CD4-positive, alpha-beta T cell (primary cell): ENCODE measurements around the gene IL3. TPM values are rescaled to one million over a fixed set of nuclear protein-coding genes. Genes with fewer than 3 reads are reported as not detected.
A peak's percentile ranks its signal among the peaks of the same experiment; 100 is the strongest.

Experiments used
- ATAC-seq: fragments of 200-7000 bp; cut with Tn5 transposase; one replicate; pipeline ENCODE4 v1.10.0; 2022; ENCODE audit warnings: mild to moderate bottlenecking; ENCODE audit not compliant: poor library complexity
- CTCF ChIA-PET: fragments of 350-600 bp; sonication (Branson Sonifier 250); formaldehyde crosslinking; loops from one replicate; lab custom pipeline; 2021; ENCODE audit warnings: antibody characterized with exemption, inconsistent platforms; lab: Charles Lee
- POLR2A ChIA-PET: fragments of 350-600 bp; sonication (Branson Sonifier 250); formaldehyde crosslinking; loops from one replicate; lab custom pipeline; 2021; ENCODE audit warnings: antibody characterized with exemption, inconsistent platforms; lab: Charles Lee
- DNase-seq, 14 experiments: peaks; one replicate each; pipeline ENCODE4 v3.0.0-alpha.2; 2013 to 2020; ENCODE audit warnings: mixed read lengths in 2 of 14
- H3K27ac ChIP-seq, 2 donors: one replicate each; pipeline versions ENCODE4 v1.5.1 to v1.7.0; 2013; ENCODE audit warnings: low read length in 2 of 2, low read depth in 1 of 2, mild to moderate bottlenecking in 1 of 2
- H3K27me3 ChIP-seq, 2 experiments: 1 replicate in 1 of 2; 2 replicates in 1 of 2; pipeline versions ENCODE4 v1.6.1 to v1.7.0; 2013; ENCODE audit warnings: low read length in 2 of 2, control low read depth in 1 of 2, mild to moderate bottlenecking in 1 of 2, moderate library complexity in 1 of 2; ENCODE audit not compliant: insufficient read depth in 2 of 2, control insufficient read depth in 1 of 2
- H3K36me3 ChIP-seq: one replicate; pipeline ENCODE4 v1.6.1; 2013; ENCODE audit warnings: low read length, control low read depth; ENCODE audit not compliant: insufficient read depth
- H3K4me1 ChIP-seq: one replicate; pipeline ENCODE4 v1.6.1; 2013; ENCODE audit warnings: low read length, control low read depth; ENCODE audit not compliant: insufficient read depth
- H3K4me3 ChIP-seq: one replicate; pipeline ENCODE4 v1.5.1; 2013; ENCODE audit warnings: mild to moderate bottlenecking, low read length, moderate library complexity
- H3K9me3 ChIP-seq, 2 experiments: 1 replicate in 1 of 2; 2 replicates in 1 of 2; pipeline versions ENCODE4 v1.6.1 to v1.7.0; 2013; ENCODE audit warnings: low read length in 2 of 2, mild to moderate bottlenecking in 2 of 2, control low read depth in 1 of 2, moderate library complexity in 1 of 2; ENCODE audit not compliant: control insufficient read depth in 1 of 2, insufficient read depth in 1 of 2
- H3K27ac Mint-ChIP-seq: one replicate; pipeline ENCODE4 v1.8.0; 2020; ENCODE audit warnings: mixed read lengths
- H3K27me3 Mint-ChIP-seq: one replicate; pipeline ENCODE4 v1.8.0; 2021; ENCODE audit warnings: mixed read lengths
- H3K36me3 Mint-ChIP-seq: one replicate; pipeline ENCODE4 v1.8.0; 2021; ENCODE audit warnings: low read depth, mixed read lengths
- H3K4me1 Mint-ChIP-seq: one replicate; pipeline ENCODE4 v1.8.0; 2021; ENCODE audit warnings: low read depth, mixed read lengths
- H3K4me3 Mint-ChIP-seq: one replicate; pipeline ENCODE4 v1.8.0; 2020; ENCODE audit warnings: mild to moderate bottlenecking, mixed read lengths
- H3K9me3 Mint-ChIP-seq: one replicate; pipeline ENCODE4 v1.8.0; 2020; ENCODE audit warnings: mixed read lengths
- intact Hi-C, 2 experiments: fragments of 100-400 bp; cut with DNase I in 1 of 2; cut with micrococcal nuclease in 1 of 2; formaldehyde crosslinking; loops; one replicate each; pipeline versions ENCODE4 v1.15.1 to v1.9.0; 2023 to 2025; cut with DNase I, micrococcal nuclease
- total RNA-seq, 174 experiments: library from RNA in 2 of 174; stranded (reverse) in 2 of 174; gene quantifications; one replicate each; pipeline ENCODE4 v1.2.3 and lab custom pipeline; 2021 to 2026
- TF ChIP-seq, protein P1 (sequence below): fragments of 200-600 bp; IDR thresholded peaks from one replicate; pipeline ENCODE4 v1.8.0; 2022; ENCODE audit warnings: antibody characterized with exemption, mild to moderate bottlenecking

Gene IL3
- total RNA-seq, 2 experiments from 2014 or later: not detected

DNA sequence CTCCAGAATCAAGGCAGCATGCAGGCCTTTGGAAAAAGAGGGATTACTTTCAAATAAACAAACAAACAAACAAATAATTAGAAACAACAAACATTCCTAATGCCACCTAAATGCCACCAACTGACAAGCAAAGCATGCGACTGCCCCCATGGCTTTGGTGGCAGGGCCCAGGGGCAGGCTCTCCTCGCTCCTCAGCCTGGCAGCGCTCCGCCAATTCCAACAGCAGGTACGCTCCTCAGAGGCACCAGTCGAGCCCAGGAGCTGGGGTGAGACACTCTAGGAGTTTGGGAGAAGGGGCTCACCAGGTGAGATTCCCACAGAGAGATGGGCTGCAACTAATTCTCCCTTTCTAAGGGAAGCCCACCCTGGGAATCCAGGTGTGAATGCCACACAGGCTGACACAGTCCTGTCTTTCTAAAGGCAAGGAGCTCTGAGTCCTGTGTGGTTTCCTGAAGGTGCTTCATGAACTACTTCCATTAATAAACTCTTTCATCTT, 41.0 kb downstream of the IL3 start:
- no peak overlapping the region for H3K4me3 Mint-ChIP-seq
- no peak for DNase-seq
- H3K27me3 Mint-ChIP-seq: no peaks in the 10 kb centered on the region
- ChIA-PET CTCF (no interaction called here), POLR2A (interaction anchor here (0.6 to 0.9 kb wide), 2 partner anchors 13 to 46 kb away, joined by 3 to 4 read pairs; no protein-coding TSS in a partner anchor)
- Histone ChIP-seq H3K27me3 (no peaks in the 10 kb centered on the region), H3K4me3 (no peak overlapping the region), H3K4me1 (peaks cover 79% of the 10 kb centered on the region), H3K9me3 (no peaks in the 10 kb centered on the region), H3K27ac (peak overlapping the region in 1 of 2 donors; percentile 49), H3K36me3 (no peaks in the 10 kb centered on the region)
- no peaks in the 10 kb centered on the region for H3K9me3 Mint-ChIP-seq
- TF ChIP-seq, protein P1, sequence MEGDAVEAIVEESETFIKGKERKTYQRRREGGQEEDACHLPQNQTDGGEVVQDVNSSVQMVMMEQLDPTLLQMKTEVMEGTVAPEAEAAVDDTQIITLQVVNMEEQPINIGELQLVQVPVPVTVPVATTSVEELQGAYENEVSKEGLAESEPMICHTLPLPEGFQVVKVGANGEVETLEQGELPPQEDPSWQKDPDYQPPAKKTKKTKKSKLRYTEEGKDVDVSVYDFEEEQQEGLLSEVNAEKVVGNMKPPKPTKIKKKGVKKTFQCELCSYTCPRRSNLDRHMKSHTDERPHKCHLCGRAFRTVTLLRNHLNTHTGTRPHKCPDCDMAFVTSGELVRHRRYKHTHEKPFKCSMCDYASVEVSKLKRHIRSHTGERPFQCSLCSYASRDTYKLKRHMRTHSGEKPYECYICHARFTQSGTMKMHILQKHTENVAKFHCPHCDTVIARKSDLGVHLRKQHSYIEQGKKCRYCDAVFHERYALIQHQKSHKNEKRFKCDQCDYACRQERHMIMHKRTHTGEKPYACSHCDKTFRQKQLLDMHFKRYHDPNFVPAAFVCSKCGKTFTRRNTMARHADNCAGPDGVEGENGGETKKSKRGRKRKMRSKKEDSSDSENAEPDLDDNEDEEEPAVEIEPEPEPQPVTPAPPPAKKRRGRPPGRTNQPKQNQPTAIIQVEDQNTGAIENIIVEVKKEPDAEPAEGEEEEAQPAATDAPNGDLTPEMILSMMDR: no peak
- ATAC-seq: no peak
- intact Hi-C loops: no loop called here
- no peaks in the 10 kb centered on the region for H3K36me3 Mint-ChIP-seq
- H3K4me1 Mint-ChIP-seq: peaks cover 72% of the 10 kb centered on the region
- peak overlapping the region; percentile 81 for H3K27ac Mint-ChIP-seq

DNA sequence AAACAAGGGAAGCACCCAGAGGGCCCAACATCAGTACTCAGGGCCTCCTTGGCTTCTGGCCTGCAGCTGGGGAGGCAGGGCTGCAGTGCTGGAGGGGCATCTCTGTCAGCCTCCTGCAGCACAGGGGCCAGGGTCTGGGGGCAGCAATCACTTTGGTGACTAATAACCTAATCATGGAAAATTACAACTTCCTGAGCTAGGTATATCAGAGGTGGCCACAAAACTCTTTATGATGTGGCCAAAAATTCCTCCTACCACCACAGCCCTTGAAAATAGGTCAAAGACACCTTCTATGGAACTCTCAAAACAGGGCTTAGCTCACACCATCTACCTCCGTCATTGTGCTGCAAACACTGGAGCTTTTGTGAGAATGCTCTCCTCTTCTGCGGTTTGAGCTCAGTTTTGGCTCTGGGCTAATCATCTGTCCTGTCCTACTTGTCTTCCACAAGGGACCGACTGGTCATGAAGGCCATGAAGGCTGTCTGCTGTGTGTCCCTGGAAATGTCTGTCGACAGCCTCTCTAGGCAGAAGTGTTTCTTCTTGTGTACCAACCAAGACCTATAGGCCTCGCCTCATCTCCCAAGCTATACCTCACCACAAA, 41.7 kb downstream of the IL3 start:
- no peaks in the 10 kb centered on the region for H3K27me3 ChIP-seq
- peaks cover 75% of the 10 kb centered on the region for H3K4me1 ChIP-seq
- ChIA-PET CTCF (interaction anchor here (0.7 to 1.6 kb wide), 2 partner anchors 39 to 158 kb away, joined by 3 to 4 read pairs; no protein-coding TSS in a partner anchor), POLR2A (interaction anchor here (0.9 to 1.0 kb wide), 2 partner anchors 8 to 12 kb away, joined by 4 to 6 read pairs; no protein-coding TSS in a partner anchor)
- Mint-ChIP-seq H3K36me3 (no peaks in the 10 kb centered on the region), H3K4me1 (peaks cover 72% of the 10 kb centered on the region), H3K4me3 (peak overlapping the region; percentile 13), H3K27me3 (no peaks in the 10 kb centered on the region), H3K9me3 (no peaks in the 10 kb centered on the region), H3K27ac (peak overlapping the region; percentile 81)
- H3K4me3 ChIP-seq: no peak overlapping the region
- TF ChIP-seq, protein P1: no peak
- DNase-seq (peak in 6 of 14 experiments; percentile 18 to 80 (median 50)), ATAC-seq (peak; percentile 41)
- no peaks in the 10 kb centered on the region for H3K36me3 ChIP-seq
- H3K9me3 ChIP-seq: no peaks in the 10 kb centered on the region
- intact Hi-C loops: loop anchor here in 1 of 2 experiments (2.0 kb wide), 1 partner anchor 37 kb away; no protein-coding TSS in a partner anchor
- H3K27ac ChIP-seq: peak overlapping the region; percentile 66 to 90

DNA sequence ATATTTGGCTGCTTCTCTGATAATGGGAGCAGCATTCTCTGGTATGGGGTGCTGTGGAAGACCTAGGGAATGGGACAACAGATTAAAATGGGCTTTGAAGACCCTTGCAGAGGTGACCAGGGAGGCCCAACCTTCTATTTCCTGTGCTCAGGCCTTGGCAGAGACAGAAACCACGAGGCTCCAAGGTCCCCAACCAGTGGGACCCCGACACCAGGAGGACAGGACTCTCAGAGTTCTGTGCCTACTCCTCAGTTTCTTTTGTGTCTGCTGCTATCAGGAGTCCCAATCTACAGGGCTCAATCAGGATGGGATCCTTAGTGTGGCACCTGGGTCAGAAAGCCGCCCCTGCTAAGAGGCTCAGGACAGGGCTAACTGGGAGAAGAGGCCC, 42.5 kb downstream of the IL3 start:
- CTCF ChIA-PET: interaction anchor here (1.6 kb wide), 1 partner anchor 40 kb away, joined by 4 read pairs; no protein-coding TSS in a partner anchor
- no peak for DNase-seq

More for the DNA sequence above, 42.5 kb downstream of the IL3 start:
- Histone ChIP-seq H3K36me3 (no peaks in the 10 kb centered on the region), H3K4me1 (peaks cover 75% of the 10 kb centered on the region), H3K27ac (peak overlapping the region; percentile 66 to 90), H3K9me3 (no peaks in the 10 kb centered on the region), H3K27me3 (no peaks in the 10 kb centered on the region), H3K4me3 (no peak overlapping the region)
- TF ChIP-seq, protein P1: no peak
- POLR2A ChIA-PET: interaction anchor here (1.0 kb wide), 1 partner anchor 9 kb away, joined by 6 read pairs; no protein-coding TSS in a partner anchor
- Mint-ChIP-seq H3K27me3 (no peaks in the 10 kb centered on the region), H3K4me3 (no peak overlapping the region), H3K36me3 (no peaks in the 10 kb centered on the region), H3K4me1 (peaks cover 72% of the 10 kb centered on the region), H3K27ac (peak overlapping the region; percentile 81), H3K9me3 (no peaks in the 10 kb centered on the region)
- intact Hi-C loops: loop anchor here in 1 of 2 experiments (2.0 kb wide), 1 partner anchor 38 kb away; no protein-coding TSS in a partner anchor
- no peak for ATAC-seq
